HL-60 (cell line): ENCODE data around the gene SEC63.
"Not testable (repeated sequence)": the region's sequence is repeated elsewhere in the genome, so short reads cannot be mapped to it uniquely, and the experiment has no call there.

Experiments used
- DNase-seq, 2 experiments: peaks; one replicate each; pipeline ENCODE4 v3.0.0-alpha.2; 2010 to 2020; ENCODE audit warnings: low read depth in 1 of 2, low spot score in 1 of 2
- H3K27ac ChIP-seq: fragments of 250-450 bp; sonication (Bioruptor Pico); replicated peaks from 2 replicates; pipeline ENCODE4 v1.5.1; 2020; ENCODE audit warnings: mild to moderate bottlenecking, moderate library complexity
- H3K27me3 ChIP-seq: fragments of 250-450 bp; sonication (Bioruptor Pico); 2 replicates; pipeline ENCODE4 v1.5.1; 2021; ENCODE audit warnings: mild to moderate bottlenecking, moderate library complexity; ENCODE audit not compliant: insufficient read depth, poor library complexity, severe bottlenecking
- H3K4me3 ChIP-seq: replicated peaks from 2 replicates; pipeline ENCODE4 v1.5.1; 2011; ENCODE audit warnings: mild to moderate bottlenecking, control low read depth, low read length; ENCODE audit not compliant: insufficient read depth
- GABPA ChIP-seq: IDR thresholded peaks from 2 replicates; pipeline ENCODE4 v1.6.1; 2012; ENCODE audit warnings: low read depth
- POLR2AphosphoS5 ChIP-seq: IDR thresholded peaks from 2 replicates; pipeline ENCODE4 v1.6.1; 2012; ENCODE audit warnings: low read depth
- SPI1 ChIP-seq: IDR thresholded peaks from 2 replicates; pipeline ENCODE4 v1.6.1; 2012; ENCODE audit warnings: low read depth, mild to moderate bottlenecking, borderline replicate concordance
- TF ChIP-seq, protein P1 (sequence below): IDR thresholded peaks from one replicate; pipeline ENCODE4 v1.5.1; 2011; ENCODE audit warnings: low read length, control low read depth, inconsistent platforms; ENCODE audit not compliant: insufficient read depth
- TF ChIP-seq, protein P2 (sequence below): IDR thresholded peaks from 2 replicates; pipeline ENCODE4 v1.6.1; 2012; ENCODE audit warnings: low read depth; ENCODE audit not compliant: insufficient replicate concordance

SEC63 gene

DNA sequence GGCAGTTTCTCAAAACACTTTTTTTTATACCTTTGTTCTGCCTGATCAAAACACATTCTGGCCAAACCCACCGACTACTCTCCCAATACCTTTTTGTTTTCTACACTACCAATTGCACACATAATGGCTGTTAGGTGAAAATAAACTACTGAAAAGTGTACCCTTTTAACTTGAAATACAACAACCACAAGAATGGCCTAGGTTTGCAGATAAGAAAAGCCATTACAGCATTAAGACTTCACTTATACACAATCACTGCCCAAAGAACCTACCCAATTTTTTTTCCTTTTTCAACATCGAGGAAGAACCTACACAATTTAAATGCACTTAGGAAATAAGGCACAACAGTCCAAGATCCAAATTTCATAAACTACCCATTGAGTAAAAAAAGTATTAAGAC, 1.8 kb downstream of the SEC63 start:
- TF ChIP-seq, protein P1, sequence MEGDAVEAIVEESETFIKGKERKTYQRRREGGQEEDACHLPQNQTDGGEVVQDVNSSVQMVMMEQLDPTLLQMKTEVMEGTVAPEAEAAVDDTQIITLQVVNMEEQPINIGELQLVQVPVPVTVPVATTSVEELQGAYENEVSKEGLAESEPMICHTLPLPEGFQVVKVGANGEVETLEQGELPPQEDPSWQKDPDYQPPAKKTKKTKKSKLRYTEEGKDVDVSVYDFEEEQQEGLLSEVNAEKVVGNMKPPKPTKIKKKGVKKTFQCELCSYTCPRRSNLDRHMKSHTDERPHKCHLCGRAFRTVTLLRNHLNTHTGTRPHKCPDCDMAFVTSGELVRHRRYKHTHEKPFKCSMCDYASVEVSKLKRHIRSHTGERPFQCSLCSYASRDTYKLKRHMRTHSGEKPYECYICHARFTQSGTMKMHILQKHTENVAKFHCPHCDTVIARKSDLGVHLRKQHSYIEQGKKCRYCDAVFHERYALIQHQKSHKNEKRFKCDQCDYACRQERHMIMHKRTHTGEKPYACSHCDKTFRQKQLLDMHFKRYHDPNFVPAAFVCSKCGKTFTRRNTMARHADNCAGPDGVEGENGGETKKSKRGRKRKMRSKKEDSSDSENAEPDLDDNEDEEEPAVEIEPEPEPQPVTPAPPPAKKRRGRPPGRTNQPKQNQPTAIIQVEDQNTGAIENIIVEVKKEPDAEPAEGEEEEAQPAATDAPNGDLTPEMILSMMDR, result no peak
- TF ChIP-seq SPI1, result no peak
- TF ChIP-seq, protein P2, sequence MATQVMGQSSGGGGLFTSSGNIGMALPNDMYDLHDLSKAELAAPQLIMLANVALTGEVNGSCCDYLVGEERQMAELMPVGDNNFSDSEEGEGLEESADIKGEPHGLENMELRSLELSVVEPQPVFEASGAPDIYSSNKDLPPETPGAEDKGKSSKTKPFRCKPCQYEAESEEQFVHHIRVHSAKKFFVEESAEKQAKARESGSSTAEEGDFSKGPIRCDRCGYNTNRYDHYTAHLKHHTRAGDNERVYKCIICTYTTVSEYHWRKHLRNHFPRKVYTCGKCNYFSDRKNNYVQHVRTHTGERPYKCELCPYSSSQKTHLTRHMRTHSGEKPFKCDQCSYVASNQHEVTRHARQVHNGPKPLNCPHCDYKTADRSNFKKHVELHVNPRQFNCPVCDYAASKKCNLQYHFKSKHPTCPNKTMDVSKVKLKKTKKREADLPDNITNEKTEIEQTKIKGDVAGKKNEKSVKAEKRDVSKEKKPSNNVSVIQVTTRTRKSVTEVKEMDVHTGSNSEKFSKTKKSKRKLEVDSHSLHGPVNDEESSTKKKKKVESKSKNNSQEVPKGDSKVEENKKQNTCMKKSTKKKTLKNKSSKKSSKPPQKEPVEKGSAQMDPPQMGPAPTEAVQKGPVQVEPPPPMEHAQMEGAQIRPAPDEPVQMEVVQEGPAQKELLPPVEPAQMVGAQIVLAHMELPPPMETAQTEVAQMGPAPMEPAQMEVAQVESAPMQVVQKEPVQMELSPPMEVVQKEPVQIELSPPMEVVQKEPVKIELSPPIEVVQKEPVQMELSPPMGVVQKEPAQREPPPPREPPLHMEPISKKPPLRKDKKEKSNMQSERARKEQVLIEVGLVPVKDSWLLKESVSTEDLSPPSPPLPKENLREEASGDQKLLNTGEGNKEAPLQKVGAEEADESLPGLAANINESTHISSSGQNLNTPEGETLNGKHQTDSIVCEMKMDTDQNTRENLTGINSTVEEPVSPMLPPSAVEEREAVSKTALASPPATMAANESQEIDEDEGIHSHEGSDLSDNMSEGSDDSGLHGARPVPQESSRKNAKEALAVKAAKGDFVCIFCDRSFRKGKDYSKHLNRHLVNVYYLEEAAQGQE, result no peak
- TF ChIP-seq GABPA, result no peak
- TF ChIP-seq POLR2AphosphoS5, result no peak
- H3K27ac ChIP-seq, result peak overlapping the region; percentile 92

DNA sequence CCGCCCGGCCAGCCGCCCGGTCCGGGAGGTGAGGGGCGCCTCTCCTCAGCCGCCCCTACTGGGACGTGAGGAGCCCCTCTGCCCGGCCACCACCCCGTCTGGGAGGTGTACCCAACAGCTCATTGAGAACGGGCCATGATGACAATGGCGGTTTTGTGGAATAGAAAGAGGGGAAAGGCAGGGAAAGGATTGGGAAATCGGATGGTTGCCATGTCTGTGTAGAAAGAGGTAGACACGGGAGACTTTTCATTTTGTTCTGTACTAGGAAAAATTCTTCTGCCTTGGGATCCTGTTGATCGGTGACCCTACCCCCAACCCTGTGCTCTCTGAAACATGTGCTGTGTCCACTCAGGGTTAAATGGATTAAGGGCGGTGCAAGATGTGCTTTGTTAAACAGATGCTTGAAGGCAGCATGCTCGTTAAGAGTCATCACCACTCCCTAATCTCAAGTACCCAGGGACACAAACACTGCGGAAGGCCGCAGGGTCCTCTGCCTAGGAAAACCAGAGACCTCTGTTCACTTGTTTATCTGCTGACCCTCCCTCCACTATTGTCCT, 4.1 kb downstream of the SEC63 start:
- DNase-seq, H3K27ac ChIP-seq, H3K4me3 ChIP-seq, H3K27me3 ChIP-seq: not testable (repeated sequence)

More for the DNA sequence above, 1.8 kb downstream of the SEC63 start:
- no peak for DNase-seq
- Histone ChIP-seq H3K4me3 (peak overlapping the region; percentile 53), H3K27me3 (no peaks in the 10 kb centered on the region)

DNA sequence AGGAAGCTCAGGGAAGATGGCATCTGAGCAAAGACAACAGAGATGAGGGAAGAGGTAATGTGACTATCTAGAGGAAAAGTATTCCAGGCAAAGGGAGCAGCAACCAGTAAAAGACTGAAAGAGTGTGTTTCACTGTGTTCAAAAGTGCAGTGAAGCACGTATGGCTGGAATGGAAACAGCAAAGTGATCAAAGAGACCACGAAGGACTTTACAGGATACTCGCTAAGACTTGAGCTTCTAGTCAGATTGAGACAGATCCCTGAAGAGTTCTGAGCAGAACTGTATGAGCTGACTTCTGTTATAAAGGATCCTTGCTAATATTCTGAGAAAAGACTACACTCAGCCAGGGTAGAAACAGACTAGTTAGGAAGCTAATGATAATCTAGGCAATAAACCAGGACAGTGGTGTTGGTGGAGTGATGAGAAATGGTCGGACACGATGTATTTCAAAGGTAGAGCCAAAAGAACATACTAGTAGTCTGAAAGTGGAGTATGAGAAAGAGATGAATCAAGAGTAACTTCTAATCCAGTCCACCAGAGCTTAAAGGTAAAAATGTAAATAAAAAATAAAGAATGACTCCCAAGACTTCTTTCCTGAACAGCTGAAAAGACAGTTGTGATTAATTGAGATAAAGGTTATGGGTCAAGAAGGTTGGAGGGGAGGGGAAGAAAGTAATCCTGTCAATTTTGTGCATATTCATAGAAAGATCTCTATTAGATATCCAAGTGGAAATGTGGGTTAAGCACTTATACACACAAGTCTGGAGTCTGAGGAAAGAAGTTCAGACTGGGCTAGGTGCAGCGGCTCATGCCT, 14.2 kb downstream of the SEC63 start:
- Histone ChIP-seq H3K27me3 (no peaks in the 10 kb centered on the region), H3K27ac (no peak overlapping the region), H3K4me3 (no peak overlapping the region)
- no peak for DNase-seq
- TF ChIP-seq SPI1, result no peak
- TF ChIP-seq, protein P1, result no peak
- no peak for TF ChIP-seq POLR2AphosphoS5
- TF ChIP-seq GABPA, result no peak
- TF ChIP-seq, protein P2, result no peak

DNA sequence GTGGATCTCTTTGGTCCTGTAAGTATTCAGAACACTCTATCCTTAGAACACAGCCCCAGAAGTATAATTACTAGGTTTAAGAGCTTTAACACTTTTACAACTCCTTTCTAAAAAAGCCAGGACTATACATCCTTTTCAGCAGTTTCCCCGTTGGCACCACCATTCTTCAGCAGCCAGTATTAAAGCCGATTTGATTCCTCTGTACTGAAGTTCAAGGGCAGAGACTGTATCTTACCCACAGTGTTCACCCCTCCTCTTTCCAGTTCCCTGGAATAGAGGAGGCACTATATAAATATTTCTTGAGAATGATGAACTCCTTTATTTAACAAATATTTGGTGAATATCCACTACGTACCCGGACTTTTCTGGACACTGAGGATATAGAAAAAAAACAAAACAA, 15.9 kb downstream of the SEC63 start:
- no peak overlapping the region for H3K27ac ChIP-seq
- TF ChIP-seq POLR2AphosphoS5 (no peak), SPI1 (no peak)
- TF ChIP-seq, protein P1, result no peak
- DNase-seq, result no peak
- no peaks in the 10 kb centered on the region for H3K27me3 ChIP-seq
- H3K4me3 ChIP-seq, result no peak overlapping the region
